Glomerular visceral epithelial cell (primary cell): ENCODE measurements around the gene RRP1B.
"Not testable (repeated sequence)": the region's sequence is repeated elsewhere in the genome, so short reads cannot be mapped to it uniquely, and the experiment has no call there.

ENCODE experiments used
- DNase-seq: peaks from one replicate; pipeline ENCODE4 v3.0.0-alpha.2; 2016; ENCODE audit errors: extremely low spot score

The RRP1B gene

DNA sequence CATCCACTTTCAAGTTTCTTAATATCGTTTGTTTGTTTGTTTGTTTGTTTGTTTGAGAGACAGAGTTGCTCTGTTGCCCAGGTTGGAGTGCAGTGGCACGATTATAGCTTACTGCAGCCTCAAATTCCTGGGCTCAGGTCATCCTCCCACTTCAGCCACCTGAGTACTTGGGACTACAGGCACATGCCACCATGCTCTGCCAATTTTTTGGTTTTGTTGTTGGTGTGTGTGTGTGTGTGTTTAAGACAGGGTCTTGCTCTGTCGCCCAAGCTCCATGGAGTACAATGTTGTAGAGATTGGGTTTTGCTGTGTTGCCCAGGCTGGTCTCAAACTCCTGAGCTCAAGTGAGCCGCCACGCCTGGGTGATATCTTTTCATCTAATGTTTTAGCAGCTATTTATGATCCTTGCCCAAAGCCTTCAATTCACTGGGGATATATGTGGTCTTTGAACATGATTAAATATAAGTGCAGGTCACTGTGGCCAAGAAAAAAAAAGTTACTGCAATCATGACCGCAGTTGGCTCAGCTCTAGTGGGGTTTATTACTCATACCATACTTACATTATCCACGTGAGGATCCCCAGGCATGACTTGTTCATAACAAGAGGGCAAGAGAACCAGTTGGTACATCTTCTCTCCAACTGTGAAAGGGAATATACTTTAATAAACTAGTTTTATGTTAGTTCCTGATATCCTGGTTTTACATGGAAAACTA, 8.0 kb downstream of the RRP1B start:
- DNase-seq: peak; percentile 89

GRCh38 chr21:43669828-43670605, 10.7 kb downstream of the RRP1B start:
- DNase-seq: no peak

- DNase-seq: no peak
Measured at GRCh38 chr21:43675871-43676270, 16.5 kb downstream of the RRP1B start.

DNA sequence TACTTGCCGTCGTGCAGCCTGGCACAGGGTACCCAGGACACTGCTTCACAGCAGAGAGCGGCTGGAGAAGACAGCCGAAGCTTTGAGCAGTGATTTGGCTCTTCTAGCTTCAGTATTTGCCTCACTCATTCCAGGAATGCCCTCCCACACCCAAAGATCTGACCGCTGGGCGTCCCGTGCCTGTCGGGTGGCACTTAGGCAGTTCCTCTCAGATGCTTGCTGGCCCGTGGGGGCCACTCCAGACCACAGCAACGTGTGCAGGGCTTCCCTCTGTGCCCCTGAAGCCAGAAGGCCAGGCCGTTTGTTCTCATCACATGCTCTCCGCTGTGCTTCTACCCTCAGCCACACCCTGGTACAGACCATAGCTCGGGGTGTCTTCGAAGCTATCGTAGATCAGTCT, 17.0 kb downstream of the RRP1B start:
- DNase-seq: no peak

DNA sequence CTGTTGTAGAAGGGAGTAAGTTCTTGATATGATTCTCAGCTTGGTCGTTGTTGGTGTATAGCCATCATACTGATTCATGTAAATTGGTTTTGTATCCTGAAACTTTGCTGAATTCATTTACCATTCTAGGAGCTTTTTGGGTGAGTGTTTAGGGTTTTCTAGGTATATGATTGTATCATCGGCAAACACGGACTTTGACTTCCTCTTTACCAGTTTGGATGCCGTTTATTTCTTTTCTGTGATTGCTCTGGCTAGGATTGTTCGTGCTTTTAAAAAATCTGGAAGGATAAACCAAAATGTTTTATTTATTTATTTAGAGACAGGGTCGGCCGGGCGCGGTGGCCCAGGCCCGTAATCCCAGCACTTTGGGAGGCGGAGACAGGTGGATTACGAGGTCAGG, 20.6 kb downstream of the RRP1B start:
- DNase-seq: no peak

DNA sequence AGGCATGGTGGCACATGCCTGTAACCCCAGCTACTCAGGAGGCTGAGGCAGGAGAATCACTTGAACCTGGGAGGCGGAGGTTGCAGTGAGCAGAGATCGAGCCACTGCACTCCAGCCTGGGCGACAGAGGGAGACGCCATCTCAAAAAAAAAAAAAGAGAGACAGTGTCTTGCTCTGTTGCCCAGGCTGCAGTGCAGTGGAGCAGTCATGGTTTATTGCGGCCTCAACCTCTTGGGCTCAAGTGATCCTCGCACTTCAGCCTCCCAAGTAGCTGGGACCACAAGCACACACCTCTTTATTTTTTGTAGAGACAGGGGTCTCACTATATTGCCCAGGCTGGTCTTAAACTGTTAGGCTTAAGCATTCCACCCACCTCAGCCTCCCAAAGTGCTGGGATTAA, 21.1 kb downstream of the RRP1B start:
- DNase-seq: not testable (repeated sequence)

GRCh38 chr21:43681650-43682049, 22.3 kb downstream of the RRP1B start:
- peak; percentile 69 for DNase-seq

- DNase-seq: no peak
Measured at GRCh38 chr21:43684424-43684823, 25.1 kb downstream of the RRP1B start.

- DNase-seq: no peak
Measured at GRCh38 chr21:43686811-43687565, 27.6 kb downstream of the RRP1B start.

DNA sequence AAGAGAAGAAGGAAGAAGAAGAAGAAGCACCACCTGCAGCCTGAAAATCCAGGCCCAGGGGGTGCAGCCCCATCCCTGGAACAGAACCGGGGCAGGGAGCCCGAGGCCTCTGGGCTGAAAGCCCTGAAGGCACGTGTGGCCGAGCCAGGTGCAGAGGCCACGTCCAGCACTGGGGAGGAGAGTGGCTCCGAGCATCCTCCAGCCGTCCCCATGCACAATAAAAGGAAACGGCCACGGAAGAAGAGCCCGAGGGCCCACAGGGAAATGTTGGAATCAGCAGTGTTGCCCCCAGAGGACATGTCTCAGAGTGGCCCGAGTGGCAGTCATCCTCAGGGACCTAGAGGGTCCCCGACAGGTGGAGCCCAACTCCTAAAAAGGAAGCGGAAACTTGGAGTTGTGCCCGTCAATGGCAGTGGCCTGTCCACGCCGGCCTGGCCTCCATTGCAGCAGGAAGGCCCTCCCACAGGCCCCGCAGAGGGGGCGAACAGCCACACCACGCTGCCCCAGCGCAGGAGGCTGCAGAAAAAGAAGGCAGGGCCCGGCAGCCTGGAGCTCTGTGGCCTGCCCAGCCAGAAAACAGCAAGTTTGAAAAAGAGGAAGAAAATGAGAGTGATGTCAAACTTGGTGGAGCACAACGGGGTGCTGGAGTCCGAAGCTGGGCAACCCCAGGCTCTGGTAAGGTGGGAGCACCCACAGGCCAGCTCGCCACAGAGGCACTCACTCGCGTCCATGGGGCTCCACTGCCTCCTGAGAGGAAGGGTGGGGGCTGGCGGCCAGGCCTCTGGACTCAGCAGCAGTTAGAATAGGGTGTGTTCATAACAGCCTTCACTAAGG, 28.4 kb downstream of the RRP1B start:
- DNase-seq: no peak

- DNase-seq: no peak
Measured at GRCh38 chr21:43688906-43689305, 29.5 kb downstream of the RRP1B start.

DNA sequence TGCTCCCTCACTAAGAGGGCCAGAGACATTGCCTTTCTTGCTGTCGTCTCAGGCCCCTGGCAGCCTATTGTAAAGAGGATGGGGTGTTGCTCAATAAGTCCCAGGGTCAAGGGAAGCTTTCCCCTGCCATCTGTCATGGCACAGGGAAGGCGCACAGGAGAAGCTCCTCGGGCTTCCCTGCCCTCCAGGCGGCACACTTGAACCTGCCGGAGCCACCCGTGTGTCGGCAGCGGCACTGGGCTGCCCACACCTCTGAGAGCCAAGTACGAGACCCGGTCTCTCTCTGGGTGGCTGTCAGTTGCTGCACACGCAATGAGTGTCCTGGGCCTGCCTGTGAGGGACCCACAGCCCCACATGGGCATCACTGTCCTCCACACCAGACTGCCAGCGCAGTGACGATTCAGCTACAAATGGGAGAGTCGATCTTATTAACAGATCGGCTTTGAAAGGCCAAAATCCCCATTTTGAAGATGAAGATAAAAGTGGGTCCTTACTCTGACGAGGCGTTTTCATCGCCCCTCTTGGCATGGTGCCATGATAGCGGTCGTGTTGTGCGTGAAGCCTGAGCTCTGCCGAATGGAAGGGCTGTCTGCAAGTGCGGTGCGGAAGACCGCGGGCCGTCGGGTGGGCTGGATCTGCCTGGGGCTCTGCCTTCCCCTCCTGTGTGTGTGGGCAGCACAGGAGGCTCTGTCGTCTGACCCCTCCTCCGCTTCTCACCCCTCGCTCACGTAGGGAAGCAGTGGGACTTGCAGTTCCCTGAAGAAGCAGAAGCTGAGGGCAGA, 30.4 kb downstream of the RRP1B start:
- no peak for DNase-seq

- DNase-seq: no peak
Measured at GRCh38 chr21:43690346-43690745, 31.0 kb downstream of the RRP1B start.

DNA sequence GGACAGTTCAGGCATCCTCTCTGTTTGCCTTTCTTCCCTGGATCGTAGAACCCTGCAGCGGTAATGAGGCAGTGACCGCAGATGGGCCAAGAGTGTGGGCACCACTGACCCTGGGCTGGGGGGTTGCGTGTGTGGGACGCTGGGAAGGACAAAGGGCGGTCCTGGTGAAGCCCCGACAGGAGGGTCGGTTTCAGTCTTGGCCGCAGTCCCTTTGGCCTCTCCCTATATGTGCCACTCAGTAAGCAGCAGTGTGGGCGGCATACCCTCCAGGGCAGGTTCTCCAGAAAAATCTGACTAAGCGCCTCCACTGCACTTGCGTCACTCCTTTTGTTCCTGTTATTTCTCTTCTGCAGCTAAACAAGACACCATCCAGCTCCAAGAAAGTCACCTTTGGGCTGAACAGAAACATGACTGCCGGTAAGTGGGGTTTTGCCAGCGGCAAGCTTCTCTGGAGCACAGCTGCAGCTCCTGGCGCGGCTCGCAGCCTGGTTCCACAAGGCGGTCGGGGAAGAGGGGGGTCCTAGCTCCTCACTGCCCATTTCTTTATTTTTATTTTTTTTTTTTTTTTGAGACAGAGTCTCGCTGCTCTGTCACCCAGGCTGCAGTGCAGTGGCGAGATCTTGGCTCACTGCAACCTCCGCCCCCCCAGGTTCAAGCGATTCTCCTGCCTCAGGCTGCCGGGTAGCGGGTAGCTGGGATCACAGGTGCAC, 31.9 kb downstream of the RRP1B start:
- DNase-seq: no peak

DNA sequence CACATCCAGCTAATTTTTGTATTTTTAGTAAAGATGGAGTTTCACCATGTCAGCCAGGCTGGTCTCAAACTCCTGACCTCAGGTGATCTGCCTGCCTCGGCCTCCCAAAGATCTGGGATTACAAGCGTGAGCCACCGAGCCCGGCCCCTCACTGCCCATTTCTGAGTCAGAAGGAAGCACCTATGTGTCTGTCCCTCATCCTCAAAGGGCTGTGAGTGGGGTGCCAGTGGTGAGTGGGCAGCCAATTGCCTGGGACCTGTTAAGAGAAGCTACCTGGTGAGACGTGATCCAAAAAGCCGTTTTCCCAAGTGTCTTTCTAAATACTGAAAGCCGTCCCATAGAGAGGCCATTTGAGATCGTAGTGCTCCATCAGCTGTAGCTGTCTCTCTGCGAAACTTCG, 32.4 kb downstream of the RRP1B start:
- DNase-seq: no peak

GRCh38 chr21:43692949-43693348, 33.6 kb downstream of the RRP1B start:
- DNase-seq: no peak

DNA sequence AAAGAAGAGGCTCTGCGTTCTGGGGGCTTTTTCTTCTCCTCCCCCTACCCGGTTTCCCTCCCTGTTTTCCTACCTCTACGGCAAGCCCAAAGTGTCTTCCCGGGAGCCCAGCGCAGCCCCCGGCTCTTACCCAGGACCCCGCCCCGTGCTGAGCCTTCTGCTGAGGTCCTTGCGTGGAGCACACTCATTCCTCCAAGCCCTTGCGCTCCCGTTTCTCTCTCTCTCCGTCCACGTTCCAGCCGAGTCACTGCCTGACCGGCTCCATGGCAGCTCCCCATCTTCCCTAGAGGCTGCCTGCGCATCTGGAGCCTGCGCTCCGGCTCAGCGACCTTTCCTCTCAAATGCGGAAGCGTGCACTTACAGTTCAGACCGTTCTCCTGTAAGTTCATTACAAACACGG, 34.6 kb downstream of the RRP1B start:
- no peak for DNase-seq

DNA sequence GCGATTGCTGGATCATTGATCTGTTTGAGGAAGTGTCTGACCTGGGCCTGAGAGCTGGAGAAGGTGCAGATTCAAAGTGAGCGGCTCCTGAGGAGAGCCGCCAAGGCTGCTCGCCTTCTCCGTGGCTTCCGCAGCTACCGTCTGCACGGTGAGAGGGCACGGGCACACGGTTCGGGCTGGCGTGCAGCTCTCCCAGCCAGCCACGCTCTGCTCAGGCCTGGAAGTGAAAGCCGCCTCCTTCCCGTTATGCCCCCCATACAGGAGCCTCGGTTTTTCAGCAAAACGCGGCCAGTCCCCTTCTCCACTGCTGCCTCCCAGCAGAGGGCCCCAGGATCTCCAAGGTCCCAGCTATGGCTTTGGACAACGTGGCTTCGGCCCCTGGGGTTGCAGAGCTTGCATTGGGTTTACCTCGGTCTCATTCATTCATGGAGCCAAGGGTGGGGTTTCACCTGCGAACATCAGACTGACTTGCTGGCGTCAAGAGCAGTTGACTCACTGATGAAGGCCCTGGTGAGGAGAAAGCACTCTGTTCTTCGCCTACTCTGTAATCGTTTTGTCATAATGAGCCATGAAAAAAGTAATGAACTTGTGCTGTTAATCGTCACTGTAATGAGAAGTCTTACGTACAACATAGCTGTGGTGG, 35.2 kb downstream of the RRP1B start:
- no peak for DNase-seq

DNA sequence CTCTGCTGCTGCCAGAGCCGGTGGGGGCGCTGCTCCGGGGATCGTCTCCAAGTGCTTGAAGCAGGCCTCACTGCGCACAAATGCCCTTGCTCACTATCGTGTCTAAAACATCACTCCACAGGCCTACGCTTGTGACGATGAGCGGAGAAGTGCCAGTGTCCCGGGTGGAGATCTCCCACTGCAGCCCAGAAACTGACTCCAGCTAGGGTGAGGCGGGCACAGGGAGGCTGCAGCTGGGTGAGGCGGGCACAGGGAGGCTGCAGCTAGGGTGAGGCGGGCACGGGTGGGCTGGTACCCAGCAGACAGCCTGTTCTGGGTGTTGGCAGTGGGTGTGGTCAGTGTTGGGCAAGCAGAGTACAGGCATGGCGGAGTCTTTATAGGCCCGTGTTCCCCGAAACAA, 36.9 kb downstream of the RRP1B start:
- DNase-seq: no peak
